ENCODE measurements around the gene HOXC4.

DNA sequence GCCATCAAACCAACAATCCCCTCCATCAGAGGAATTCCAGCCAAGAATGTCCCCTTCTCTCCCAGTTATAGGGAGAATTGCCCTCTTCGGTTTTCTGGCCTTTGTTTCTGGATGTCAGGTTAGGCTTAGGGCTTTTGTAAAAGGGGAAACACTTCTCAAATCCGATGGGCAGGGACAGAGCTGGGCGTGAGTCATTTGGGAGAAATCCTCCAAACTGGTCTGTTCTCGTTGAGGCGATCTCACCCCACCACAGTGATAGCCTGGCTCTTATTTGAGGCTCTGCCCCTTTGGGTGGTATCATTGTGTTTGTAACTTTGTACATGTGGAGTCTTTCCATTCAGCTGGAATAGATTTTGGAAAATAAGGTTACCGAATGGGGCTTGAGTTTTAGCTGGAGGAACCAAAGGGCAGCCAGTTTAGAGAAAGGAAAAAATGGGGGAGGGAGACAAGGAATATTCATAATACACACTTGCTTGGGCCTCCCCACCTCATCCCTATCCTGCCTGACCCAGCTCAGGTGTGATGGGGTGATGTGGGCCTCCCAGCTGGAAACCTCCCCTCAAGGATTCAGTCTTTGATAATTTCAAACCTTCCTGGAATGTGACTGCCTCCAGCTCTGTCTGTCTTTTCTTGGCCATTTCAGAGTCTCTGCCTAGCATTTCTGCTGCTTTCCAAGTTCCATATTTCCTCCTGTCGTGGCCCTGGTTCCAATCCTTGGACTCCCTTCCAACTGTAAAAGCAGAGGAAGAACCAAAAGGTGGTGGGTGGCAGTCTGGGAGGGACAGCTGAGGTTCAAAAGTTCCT, 7.5 kb downstream of the HOXC4 start:
- TF ChIP-seq, protein P1, sequence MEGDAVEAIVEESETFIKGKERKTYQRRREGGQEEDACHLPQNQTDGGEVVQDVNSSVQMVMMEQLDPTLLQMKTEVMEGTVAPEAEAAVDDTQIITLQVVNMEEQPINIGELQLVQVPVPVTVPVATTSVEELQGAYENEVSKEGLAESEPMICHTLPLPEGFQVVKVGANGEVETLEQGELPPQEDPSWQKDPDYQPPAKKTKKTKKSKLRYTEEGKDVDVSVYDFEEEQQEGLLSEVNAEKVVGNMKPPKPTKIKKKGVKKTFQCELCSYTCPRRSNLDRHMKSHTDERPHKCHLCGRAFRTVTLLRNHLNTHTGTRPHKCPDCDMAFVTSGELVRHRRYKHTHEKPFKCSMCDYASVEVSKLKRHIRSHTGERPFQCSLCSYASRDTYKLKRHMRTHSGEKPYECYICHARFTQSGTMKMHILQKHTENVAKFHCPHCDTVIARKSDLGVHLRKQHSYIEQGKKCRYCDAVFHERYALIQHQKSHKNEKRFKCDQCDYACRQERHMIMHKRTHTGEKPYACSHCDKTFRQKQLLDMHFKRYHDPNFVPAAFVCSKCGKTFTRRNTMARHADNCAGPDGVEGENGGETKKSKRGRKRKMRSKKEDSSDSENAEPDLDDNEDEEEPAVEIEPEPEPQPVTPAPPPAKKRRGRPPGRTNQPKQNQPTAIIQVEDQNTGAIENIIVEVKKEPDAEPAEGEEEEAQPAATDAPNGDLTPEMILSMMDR (IDR thresholded peaks at IDR 0.05) = no peak
- no peak for TF ChIP-seq POLR2A (IDR thresholded peaks at IDR 0.05)
